ENCODE data around the gene TCEANC2.

DNA sequence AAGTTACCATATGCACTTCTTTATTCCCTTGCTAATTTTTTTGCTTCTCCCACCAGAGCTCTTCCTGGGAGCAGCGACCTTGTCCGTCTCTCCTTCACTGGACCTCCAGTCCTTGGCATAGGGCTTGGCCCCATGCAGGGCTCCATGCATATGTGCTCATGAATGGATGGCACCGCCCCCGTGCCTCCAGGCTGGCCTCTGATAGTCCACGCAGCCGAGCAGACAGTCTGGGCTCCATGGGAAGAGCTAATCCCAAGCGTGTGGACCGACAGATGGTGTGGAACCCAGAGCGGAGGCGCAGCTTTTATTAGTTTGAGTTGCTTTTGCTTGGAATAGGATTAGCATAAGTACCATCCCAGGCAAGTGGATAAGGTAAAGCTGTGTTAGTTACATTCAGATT is 57.6 kb downstream of the TCEANC2 start:
- TF ChIP-seq CTCF (IDR thresholded peaks at IDR 0.05; ENCODE audit: low read length): no peak
- TF ChIP-seq EZH2 (IDR thresholded peaks at IDR 0.05; ENCODE audit: borderline replicate concordance, low read length): no peak
